ENCODE results near the gene ERI3.
A peak's percentile ranks its signal among the peaks of the same experiment; 100 is the strongest.
"Not testable (repeated sequence)": the region's sequence is repeated elsewhere in the genome, so short reads cannot be mapped to it uniquely, and the experiment has no call there.

Gene ERI3

DNA sequence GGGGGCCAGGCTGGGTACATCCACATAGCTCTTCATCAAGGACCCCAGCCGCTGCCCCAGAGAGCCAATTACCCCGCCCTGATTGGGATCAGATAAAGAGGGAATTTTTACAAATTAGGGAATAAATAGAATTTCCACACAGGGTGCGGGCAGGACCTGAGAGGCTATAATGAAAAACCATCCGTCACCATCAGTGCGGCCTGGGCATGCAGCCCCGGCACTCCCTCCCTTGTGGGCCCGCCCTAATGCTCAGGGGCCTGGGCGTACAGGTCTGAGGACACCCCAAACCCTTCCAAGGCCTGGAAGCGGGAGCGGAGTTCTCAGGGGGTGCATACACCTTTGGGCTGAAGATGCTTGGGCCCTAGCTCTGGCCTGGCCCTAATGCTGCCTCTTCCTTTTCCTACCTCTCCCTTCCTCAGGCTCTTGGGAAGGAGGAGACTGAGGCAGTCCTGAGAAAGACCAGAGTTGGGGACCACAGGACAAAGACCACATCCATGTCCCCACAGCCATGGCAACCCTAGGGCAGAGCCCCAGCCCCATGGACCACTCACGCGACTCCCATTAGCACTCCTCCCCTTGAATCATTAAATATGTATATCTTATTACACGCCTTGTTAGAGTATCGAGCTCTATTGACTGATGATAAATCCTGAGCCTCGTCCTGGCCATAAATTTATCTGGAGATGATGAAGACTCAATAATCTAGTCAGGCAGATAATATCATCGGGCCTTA is 125.5 kb downstream of the ERI3 start:
- DNase-seq = no peak

DNA sequence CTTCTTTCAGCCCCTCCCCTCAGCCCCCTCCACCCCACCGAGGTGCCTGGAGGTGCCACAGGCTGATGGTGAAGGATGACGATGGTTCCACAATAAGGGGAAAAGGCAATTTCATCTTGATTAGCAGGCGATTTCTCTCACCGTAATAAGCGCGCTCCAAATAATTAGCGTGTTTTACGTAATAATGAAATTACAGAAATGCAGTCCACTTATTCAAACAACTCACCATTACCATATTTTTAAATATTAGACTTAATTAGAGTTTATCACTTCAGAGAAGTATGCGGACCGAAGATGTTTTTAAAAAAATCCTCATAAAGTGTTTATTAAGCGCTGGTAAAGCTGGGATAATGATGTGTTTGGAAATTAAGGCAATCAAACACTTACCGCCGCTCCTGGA is 126.8 kb downstream of the ERI3 start:
- no peak for DNase-seq

- DNase-seq = no peak
These were observed 127.8 kb downstream of the ERI3 start for GRCh38 chr1:44227211-44227610.

GRCh38 chr1:44225761-44226160 is 129.3 kb downstream of the ERI3 start:
- no peak for DNase-seq

DNA sequence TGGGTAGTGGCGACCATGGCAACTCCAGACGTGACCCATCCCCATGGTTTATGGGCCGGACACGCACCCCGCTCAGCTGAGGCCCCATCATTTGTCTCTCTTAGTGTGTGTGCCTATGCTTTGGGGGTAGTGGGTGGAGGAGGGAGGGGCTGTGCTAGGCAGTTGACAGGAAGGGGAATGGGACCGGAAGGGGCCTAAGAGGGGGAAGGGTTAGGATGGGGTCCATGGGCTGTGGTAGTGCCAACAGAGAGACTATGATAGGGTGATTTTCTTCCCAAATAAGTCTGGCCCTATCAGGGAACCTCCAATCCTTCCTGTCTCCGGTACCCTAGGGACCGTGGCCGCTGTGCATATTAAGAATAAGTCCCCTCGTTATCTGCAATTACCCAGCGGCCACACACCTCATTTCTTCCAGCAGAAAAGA is 131.9 kb downstream of the ERI3 start:
- no peak for DNase-seq

DNA sequence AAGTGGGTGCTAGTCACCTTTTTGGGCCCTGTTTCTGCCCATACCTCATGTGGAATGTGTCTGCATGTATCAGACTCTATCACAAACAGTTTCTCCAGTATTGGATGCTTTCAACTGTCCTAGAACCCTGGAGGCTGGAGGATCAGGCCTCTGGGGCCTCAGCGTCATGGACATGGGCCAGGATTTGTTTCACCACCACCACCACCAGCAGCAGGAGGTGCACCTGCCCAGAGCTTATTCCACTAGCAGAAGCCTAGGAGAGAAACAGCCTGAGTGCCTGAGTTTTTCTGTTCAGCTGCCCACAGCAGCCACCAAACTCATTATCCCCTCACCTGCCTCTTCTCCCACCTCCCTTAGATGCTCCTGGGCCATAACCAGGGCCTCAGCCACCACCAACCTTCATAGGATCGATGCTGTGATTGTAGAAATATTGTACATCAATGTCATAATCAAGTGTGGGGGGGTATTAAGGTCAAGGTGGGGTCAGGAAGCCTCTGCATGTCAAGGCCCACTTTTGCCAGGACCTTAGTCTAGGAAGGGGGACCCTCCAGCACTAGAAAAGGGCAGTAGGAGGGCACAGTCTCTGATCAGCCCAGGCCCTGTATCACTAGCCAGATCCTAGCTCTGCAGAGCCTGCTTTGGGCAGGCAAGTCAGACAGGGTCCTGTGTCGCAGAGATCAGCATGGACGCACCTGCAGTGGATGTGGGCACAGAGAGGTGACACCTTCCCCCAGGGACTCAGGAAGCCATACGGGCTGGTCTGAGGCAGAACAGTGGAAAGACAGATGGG is 132.5 kb downstream of the ERI3 start:
- DNase-seq = no peak

DNA sequence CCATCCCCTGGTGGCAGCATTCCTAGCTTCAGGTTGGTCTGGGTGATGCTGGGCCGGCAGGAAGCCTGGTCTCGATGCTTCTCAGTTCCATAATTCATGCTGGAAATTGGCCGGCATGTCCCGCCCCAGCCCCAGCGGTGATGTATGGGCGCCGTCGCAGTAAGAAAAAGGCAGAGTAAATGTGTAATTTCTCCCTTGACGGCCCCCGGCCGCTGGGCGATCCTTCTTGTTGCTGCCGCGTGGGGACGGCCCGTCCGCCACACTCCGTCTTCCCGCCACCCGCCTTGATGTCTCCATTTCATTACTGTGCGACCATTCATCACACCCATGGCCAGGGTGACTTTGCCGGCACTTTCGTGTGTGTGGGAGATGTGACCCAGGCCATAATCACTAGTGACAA is 133.3 kb downstream of the ERI3 start:
- DNase-seq = no peak

DNA sequence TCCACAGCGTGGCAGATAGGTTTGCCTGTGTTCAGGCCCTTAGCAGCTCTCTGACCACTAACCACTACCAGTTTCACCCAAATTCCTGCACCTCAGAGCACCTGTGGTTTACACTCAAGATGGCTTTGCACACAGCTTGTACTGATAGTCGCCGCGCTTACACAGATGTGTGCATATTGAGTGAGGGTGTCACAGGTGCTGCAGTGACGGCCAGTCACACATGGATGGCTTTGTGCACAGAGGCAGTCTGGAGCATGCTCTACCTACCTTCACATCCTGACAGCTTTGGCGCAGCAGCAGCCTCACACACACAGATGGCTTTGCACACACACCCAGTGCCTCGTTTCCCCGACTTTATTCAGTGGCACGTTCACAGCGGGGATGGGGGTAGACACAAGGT is 134.3 kb downstream of the ERI3 start:
- no peak for DNase-seq

GRCh38 chr1:44220001-44220751 is 134.9 kb downstream of the ERI3 start:
- DNase-seq = no peak

- DNase-seq = no peak
These were observed 135.8 kb downstream of the ERI3 start for GRCh38 chr1:44219301-44219626.

- no peak for DNase-seq
These were observed 136.4 kb downstream of the ERI3 start for GRCh38 chr1:44218503-44219300.

- peak; percentile 55 for DNase-seq
These were observed 137.1 kb downstream of the ERI3 start for GRCh38 chr1:44217809-44218410.

GRCh38 chr1:44213222-44214112 is 141.6 kb downstream of the ERI3 start, which contains the start of gene DMAP1:
DMAP1 (plus strand) TSS chr1:44213471; CDS start chr1:44213754, 283 bp downstream.
- DNase-seq = peak; percentile 81

GRCh38 chr1:44212355-44213221 is 142.5 kb downstream of the ERI3 start:
- no peak for DNase-seq

DNA sequence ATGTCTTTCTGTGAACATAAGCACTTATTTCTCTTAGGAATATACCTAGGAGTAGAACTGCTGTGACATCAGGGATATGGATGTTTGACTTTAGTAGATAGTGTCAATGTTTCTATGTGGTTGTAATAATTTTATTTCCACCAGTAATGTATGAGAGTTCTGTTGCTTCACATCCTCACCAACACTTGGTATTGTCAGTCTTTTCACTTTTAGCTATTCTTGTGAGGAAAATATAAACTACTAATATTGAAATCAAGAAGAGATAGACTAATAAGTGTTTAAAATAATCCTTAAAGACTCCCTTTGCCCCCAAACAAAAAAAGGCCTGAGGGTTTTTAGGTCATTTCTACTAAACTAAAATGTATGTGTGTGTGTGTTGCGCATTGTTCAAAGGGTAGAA is 144.5 kb downstream of the ERI3 start:
- no peak for DNase-seq

GRCh38 chr1:44208226-44208625 is 146.8 kb downstream of the ERI3 start:
- no peak for DNase-seq

- not testable (repeated sequence) for DNase-seq
These were observed 148.5 kb downstream of the ERI3 start for GRCh38 chr1:44206545-44206944.

GRCh38 chr1:44200336-44200735 is 154.7 kb downstream of the ERI3 start:
- DNase-seq = no peak

DNA sequence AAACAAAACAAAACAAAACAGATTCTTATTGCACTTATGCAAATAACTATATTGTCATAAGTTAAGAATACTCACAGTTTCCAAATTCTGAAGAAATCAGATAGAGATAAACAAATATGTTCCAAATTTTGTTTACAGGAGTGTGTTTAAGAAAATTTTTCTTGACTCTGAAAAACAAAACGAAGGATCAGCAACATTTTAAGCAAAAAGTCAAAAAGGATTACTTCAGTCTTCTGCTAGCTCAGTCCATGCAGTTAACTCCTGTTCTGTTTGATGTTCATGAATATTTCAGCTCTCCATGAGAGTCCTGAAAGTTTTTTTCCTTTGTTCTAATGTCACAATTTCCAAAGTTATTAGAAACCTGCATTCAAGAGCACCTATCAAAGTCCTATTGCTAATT is 180.4 kb downstream of the ERI3 start:
- no peak for DNase-seq
